Adrenal gland (tissue), 5 donors: ENCODE measurements around the gene CAMTA1.

ENCODE experiments used
- CTCF ChIP-seq, 6 experiments: fragments of 450-650 bp in 4 of 6; fragments of 200-600 bp in 2 of 6; sonication (generic) in 1 of 6; IDR thresholded peaks; 1 replicate in 5 of 6; 2 replicates in 1 of 6; pipeline versions ENCODE4 v1.5.1 to v1.8.0; 2016 to 2021; ENCODE audit warnings: antibody characterized with exemption in 6 of 6, mild to moderate bottlenecking in 2 of 6, moderate library complexity in 1 of 6
- POLR2A ChIP-seq, 2 donors: fragments of 450-650 bp; IDR thresholded peaks; one replicate each; pipeline ENCODE4 v1.6.1; 2017; ENCODE audit warnings: antibody characterized with exemption in 2 of 2, mild to moderate bottlenecking in 2 of 2, moderate library complexity in 1 of 2
- donor health status: DM: no; HTN: no; CAD: no.

GRCh38 chr1:7046891-7047290 lies 261.6 kb downstream of the CAMTA1 start:
- no peak for TF ChIP-seq CTCF (IDR thresholded peaks at IDR 0.05)
- TF ChIP-seq POLR2A (IDR thresholded peaks at IDR 0.05) = no peak
